ENCODE measurements around the gene DUXB. TPM values are rescaled to one million over a fixed set of nuclear protein-coding genes. Genes with fewer than 3 reads are reported as not detected.

The DUXB gene
- total and polyA plus RNA-seq, 4 donors, result not detected

DNA sequence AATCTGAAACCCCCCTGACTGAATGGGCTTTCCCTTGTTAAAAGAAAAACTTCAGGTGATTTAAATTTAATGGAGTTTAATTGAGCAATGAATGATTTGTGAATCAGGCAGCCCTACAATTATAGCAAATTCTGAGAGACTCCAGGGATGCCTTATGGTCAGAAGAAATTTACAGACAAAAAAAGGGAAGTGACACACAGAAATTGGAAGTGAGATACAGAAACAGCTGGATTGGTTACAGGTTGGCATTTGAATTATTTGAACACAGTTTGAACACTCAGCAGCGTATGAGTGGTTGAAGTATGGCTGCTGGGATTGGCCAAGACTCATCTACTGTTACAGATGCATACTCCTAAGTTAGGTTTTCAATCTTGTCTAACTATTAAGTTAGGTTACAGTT is 44.0 kb upstream of the DUXB start:
- H3K9ac ChIP-seq (ENCODE audit: insufficient read depth in 1 of 2, low read length in 2 of 2), result no peak overlapping the region
- H3K4me1 ChIP-seq (ENCODE audit: control insufficient read depth in 5 of 5, insufficient read depth in 5 of 5, low read length in 5 of 5), result no peaks in the 10 kb centered on the region
- no peak overlapping the region for H3K27ac ChIP-seq (ENCODE audit: low read depth in 1 of 2, low read length in 1 of 2)
- H3K4me3 ChIP-seq, result no peak overlapping the region
- no peaks in the 10 kb centered on the region for H3K36me3 ChIP-seq (ENCODE audit: control insufficient read depth in 4 of 4, insufficient read depth in 4 of 4, low read length in 4 of 4)
- ATAC-seq (ENCODE audit: insufficient read depth, low FRiP score) (no peak), DNase-seq (no peak)
- peaks cover 0 to 4% (median 2%) of the 10 kb centered on the region in 4 donors for H3K9me3 ChIP-seq (ENCODE audit: control insufficient read depth in 4 of 4, insufficient read depth in 3 of 4, low read length in 3 of 4)
- 58 to 59% methylated on average over 1 of the region's 1 CpG for WGBS, 2 donors
- no peaks in the 10 kb centered on the region for H3K27me3 ChIP-seq (ENCODE audit: control insufficient read depth in 3 of 3, insufficient read depth in 3 of 3, low read length in 2 of 3)
- TF ChIP-seq, protein P1, sequence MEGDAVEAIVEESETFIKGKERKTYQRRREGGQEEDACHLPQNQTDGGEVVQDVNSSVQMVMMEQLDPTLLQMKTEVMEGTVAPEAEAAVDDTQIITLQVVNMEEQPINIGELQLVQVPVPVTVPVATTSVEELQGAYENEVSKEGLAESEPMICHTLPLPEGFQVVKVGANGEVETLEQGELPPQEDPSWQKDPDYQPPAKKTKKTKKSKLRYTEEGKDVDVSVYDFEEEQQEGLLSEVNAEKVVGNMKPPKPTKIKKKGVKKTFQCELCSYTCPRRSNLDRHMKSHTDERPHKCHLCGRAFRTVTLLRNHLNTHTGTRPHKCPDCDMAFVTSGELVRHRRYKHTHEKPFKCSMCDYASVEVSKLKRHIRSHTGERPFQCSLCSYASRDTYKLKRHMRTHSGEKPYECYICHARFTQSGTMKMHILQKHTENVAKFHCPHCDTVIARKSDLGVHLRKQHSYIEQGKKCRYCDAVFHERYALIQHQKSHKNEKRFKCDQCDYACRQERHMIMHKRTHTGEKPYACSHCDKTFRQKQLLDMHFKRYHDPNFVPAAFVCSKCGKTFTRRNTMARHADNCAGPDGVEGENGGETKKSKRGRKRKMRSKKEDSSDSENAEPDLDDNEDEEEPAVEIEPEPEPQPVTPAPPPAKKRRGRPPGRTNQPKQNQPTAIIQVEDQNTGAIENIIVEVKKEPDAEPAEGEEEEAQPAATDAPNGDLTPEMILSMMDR (IDR thresholded peaks at IDR 0.05; ENCODE audit: control extremely low read depth, extremely low read depth), result no peak

DNA sequence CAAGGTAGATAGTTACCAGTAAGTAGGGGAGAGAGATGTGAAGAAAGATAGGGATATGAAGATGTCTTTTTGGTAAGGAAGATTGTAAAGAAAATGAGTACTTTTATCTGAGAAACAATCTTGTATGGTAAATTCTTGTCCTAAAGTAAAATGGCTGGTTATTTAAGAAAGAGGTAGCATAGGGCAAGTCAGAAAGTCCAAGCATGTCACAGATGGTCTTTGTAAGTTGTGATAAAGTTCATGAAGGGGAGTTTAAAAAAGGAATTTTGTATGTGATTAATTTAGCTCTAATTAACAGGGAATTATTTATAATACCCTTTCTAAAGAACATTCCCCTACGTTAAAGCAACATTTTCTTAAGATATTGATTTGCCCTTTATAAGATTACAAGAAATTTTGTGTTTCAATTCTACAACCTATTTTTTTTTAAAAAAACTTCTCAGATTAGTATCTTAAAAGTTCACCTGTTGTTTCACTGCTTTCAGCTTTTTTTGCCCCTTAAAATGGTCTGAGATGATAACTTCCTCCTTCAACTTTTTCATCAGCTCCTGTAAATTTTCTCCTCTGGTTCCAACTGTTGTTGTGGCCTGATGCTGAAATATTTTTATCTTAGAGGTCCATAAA is 41.3 kb upstream of the DUXB start:
- Histone ChIP-seq H3K4me1 (ENCODE audit: control insufficient read depth in 5 of 5, insufficient read depth in 5 of 5, low read length in 5 of 5) (no peaks in the 10 kb centered on the region), H3K36me3 (ENCODE audit: control insufficient read depth in 4 of 4, insufficient read depth in 4 of 4, low read length in 4 of 4) (no peaks in the 10 kb centered on the region), H3K27ac (ENCODE audit: low read depth in 1 of 2, low read length in 1 of 2) (no peak overlapping the region), H3K9ac (ENCODE audit: insufficient read depth in 1 of 2, low read length in 2 of 2) (no peak overlapping the region), H3K9me3 (ENCODE audit: control insufficient read depth in 4 of 4, insufficient read depth in 3 of 4, low read length in 3 of 4) (peaks cover 0 to 4% (median 2%) of the 10 kb centered on the region in 4 donors), H3K27me3 (ENCODE audit: control insufficient read depth in 3 of 3, insufficient read depth in 3 of 3, low read length in 2 of 3) (no peaks in the 10 kb centered on the region), H3K4me3 (no peak overlapping the region)
- ATAC-seq (ENCODE audit: insufficient read depth, low FRiP score) (no peak), DNase-seq (no peak)
- TF ChIP-seq, protein P1 (IDR thresholded peaks at IDR 0.05; ENCODE audit: control extremely low read depth, extremely low read depth), result no peak
- 40 to 57% methylated on average over 1 of the region's 1 CpG for WGBS, 2 donors

DNA sequence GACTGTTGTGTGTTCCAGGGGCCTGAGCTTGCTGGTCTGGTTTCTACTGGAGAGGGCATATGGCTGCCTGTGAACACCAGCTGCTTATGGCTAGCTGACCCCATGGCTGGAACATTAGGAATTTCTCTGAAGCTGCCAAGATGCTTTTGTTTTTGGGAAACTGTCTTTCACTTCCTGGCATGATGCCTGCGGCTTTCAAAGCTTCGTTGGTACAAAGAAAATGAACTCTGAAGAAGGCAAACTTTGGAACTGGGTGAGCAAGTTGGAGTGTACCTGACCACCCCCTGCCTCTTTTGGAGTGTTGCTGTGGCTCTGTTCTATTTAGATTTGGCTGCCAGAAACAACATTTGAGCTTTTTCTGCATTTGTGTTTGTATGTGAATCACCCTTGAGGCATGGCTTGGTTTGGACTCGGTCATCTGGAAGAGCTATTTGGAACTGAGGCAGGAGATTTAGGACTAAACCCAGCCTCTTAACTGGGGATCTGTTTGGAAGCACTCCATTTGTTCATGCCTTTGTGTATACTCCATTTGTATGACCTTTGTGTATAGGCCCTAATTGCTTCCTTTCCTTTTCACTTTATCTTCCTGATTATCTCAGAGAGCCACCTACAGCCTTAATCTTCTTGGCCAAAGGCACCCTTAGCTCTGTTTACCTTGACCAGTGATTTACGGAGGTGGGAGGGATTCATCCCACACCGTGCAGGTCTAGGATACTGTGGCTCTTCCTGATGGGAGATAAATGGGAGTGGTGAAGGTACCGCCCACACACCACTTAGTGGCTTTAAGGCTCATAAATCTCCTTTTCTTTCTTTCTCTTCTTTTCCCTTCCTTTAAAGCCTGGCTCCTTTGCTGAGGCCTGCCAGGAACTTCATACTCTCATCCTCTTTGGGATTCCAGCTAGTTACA is 32.3 kb upstream of the DUXB start:
- no peaks in the 10 kb centered on the region for H3K27me3 ChIP-seq (ENCODE audit: control insufficient read depth in 3 of 3, insufficient read depth in 3 of 3, low read length in 2 of 3)
- TF ChIP-seq, protein P1 (IDR thresholded peaks at IDR 0.05; ENCODE audit: control extremely low read depth, extremely low read depth), result no peak
- H3K4me1 ChIP-seq (ENCODE audit: control insufficient read depth in 5 of 5, insufficient read depth in 5 of 5, low read length in 5 of 5), result peaks cover 3 to 16% (median 10%) of the 10 kb centered on the region in 5 donors
- WGBS, 2 donors, result 45 to 65% methylated on average over 6 of the region's 6 CpGs
- no peaks in the 10 kb centered on the region for H3K36me3 ChIP-seq (ENCODE audit: control insufficient read depth in 4 of 4, insufficient read depth in 4 of 4, low read length in 4 of 4)
- peak; percentile 80 to 90 (median 89) for DNase-seq
- ATAC-seq (ENCODE audit: insufficient read depth, low FRiP score), result no peak
- peak overlapping the region in 1 of 2 donors; percentile 15 for H3K9ac ChIP-seq (ENCODE audit: insufficient read depth in 1 of 2, low read length in 2 of 2)
- peak overlapping the region in 1 of 2 donors; percentile 58 for H3K27ac ChIP-seq (ENCODE audit: low read depth in 1 of 2, low read length in 1 of 2)
- H3K4me3 ChIP-seq, result no peak overlapping the region
- H3K9me3 ChIP-seq (ENCODE audit: control insufficient read depth in 4 of 4, insufficient read depth in 3 of 4, low read length in 3 of 4), result no peaks in the 10 kb centered on the region

All from lung (tissue), 12 donors.